C4-2B (cell line): ENCODE measurements around the gene RPN1.
A peak's percentile ranks its signal among the peaks of the same experiment; 100 is the strongest.
"Not testable (repeated sequence)": the region's sequence is repeated elsewhere in the genome, so short reads cannot be mapped to it uniquely, and the experiment has no call there.

ENCODE experiments used
- H3K27ac ChIP-seq: fragments of 450-650 bp; 2 replicates; pipeline ENCODE4 v1.5.1; 2017
- ZFX ChIP-seq: fragments of 450-650 bp; IDR thresholded peaks from 2 replicates; pipeline ENCODE4 v1.6.1; 2017
- TF ChIP-seq, protein P1 (sequence below): fragments of 450-650 bp; conservative IDR thresholded peaks from 2 replicates; pipeline ENCODE4 v1.5.1; 2017; ENCODE audit warnings: mild to moderate bottlenecking

Gene RPN1

DNA sequence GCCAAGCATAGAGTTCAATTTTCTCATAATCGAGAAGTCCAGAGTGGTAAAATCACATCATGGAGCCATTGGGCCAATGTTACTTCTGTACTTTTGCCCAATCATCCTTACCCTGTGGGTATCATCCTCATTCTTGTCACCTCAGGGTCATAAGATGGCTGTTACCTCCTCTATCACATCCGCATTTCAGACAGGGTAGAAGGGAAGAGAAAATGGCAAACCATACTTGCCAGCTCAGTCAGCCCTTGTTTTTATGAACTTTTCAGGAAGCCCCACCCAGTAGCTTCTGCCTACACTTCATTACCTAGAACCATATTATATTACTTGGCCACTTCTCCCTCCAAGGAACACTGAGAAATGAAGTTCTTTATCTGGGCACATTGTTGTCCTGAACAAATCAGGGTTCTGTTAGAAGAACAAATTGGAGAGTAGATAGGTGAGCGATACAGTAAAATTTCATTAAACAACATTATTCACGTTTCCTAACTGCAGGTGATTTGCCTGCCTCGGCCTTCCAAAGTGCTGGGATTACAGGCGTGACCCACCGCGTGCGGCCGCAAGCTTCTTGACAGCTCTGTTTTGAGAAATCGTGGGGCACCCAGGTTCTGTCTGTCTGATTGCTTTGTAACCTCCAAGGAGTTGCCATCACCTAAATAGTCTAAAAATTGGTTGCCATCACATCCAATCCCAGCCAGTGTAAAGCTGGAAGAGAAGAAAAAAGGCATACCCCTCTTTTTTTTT, 34.5 kb upstream of the RPN1 start:
- TF ChIP-seq, protein P1, sequence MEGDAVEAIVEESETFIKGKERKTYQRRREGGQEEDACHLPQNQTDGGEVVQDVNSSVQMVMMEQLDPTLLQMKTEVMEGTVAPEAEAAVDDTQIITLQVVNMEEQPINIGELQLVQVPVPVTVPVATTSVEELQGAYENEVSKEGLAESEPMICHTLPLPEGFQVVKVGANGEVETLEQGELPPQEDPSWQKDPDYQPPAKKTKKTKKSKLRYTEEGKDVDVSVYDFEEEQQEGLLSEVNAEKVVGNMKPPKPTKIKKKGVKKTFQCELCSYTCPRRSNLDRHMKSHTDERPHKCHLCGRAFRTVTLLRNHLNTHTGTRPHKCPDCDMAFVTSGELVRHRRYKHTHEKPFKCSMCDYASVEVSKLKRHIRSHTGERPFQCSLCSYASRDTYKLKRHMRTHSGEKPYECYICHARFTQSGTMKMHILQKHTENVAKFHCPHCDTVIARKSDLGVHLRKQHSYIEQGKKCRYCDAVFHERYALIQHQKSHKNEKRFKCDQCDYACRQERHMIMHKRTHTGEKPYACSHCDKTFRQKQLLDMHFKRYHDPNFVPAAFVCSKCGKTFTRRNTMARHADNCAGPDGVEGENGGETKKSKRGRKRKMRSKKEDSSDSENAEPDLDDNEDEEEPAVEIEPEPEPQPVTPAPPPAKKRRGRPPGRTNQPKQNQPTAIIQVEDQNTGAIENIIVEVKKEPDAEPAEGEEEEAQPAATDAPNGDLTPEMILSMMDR, result no peak
- TF ChIP-seq ZFX, result no peak

DNA sequence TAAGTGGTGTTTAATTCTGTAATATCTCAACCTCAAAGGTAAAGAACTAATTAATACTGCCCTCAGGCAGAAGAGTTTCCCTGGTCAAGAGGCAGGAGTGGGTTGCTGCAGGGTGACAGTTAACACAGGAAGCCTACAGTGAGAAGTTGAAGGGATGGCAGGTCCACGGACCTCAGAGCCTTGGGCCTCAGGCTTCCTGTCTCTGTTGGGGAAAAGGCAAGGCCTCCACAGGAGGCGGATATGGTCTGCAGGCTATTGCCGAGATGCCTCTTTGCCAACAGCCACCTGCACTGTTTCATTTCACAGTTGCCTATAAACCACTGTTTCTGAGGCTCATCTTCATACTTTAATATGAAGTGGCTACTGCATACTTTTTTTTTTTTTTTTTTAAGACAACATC, 33.3 kb upstream of the RPN1 start:
- H3K27ac ChIP-seq, result no peak overlapping the region
- TF ChIP-seq ZFX, result no peak
- TF ChIP-seq, protein P1, result no peak

More for the DNA sequence above, 34.5 kb upstream of the RPN1 start:
- H3K27ac ChIP-seq, result no peak overlapping the region

DNA sequence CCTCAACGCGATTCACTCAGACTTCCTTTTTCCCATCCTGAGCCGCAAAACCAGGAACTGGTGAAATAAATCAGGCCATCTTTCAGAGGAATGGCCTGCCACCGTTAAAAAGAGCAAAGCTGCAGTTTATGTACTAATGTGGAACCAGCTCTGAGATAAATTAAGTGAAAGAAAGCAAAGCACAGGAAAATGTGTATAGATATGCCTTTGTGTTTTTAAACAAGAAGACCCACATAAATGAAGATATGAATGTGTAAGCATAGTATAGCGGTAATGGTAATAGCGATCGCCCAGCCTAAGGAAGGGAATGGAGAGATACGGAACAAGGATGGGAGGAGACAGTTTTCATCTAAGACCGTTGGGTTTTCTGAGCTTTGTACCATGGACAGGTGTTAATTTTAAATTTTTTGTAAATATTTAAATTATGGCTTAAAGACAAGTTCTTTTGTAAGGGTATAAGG, 30.8 kb upstream of the RPN1 start:
- H3K27ac ChIP-seq, result peak overlapping the region; percentile 92

DNA sequence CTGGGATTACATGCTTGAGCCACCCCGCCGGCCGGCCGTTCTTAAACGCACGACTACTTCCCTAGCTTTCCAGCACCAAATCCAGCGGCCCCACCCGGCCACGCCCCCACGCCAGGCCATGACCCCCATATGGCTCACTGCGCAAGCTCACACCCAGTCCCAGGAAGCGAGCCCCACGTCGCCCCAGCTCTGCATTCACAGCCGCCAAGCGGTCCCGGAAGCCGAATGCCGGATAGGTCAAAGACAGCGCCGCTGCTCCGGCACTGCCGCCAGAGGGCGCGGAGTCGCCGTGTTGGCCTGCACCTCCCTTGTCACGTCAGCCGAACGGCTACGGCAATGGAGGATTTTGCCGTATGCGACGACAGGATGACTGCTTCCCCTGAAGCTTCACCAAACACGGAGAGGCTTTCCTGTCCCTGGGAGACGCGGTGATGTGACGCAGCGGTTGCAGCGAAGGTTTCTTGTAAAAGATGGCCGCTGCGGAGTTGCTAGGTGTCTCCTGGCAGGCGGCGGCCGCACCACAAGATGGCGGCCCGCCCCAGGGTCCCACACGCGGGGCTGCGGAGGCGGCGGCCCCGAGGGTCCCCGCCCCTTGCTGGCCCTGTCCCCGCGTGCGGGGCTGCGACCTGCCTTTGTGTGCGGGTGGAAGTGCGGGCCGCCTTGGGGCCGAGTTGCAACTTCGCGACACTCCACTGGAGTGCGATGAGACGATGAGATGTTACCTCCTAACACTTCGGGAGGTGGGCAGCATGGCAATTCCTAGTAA, 30.2 kb upstream of the RPN1 start:
- H3K27ac ChIP-seq, result peak overlapping the region; percentile 92
- TF ChIP-seq ZFX, result peak; percentile 81; the same call in 1 of the 2 replicates
- TF ChIP-seq, protein P1, result peak; percentile 100

More for the DNA sequence above, 30.8 kb upstream of the RPN1 start:
- TF ChIP-seq, protein P1, result no peak
- TF ChIP-seq ZFX, result 0 out of 2 replicates have a peak, but pooled peaks have one; percentile 58

- no peak for TF ChIP-seq ZFX
- no peak overlapping the region for H3K27ac ChIP-seq
Measured at GRCh38 chr3:128679338-128679737, 28.7 kb upstream of the RPN1 start.

DNA sequence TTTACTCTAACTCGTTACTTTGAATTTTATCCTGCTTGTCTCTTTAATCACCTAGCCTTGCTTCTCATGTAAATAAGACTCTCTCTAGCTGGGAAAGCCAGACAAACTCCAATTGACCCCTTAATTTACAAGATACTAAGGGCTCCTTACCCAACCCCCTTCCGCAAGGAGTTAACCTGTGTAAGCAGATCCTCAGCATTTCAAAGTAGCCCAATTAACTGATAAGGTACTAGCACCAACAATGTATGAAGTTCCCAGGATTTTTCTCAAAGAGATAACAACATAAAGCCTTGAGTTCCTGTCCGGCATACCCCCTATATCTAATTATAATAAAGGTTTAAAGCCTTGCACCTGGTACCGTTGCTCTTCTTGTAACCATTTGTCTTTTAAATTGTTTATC, 25.2 kb upstream of the RPN1 start:
- H3K27ac ChIP-seq, result not testable (repeated sequence)

GRCh38 chr3:128674161-128674784, 23.7 kb upstream of the RPN1 start:
- H3K27ac ChIP-seq, result no peak overlapping the region
- TF ChIP-seq, protein P1, result no peak
- TF ChIP-seq ZFX, result no peak

DNA sequence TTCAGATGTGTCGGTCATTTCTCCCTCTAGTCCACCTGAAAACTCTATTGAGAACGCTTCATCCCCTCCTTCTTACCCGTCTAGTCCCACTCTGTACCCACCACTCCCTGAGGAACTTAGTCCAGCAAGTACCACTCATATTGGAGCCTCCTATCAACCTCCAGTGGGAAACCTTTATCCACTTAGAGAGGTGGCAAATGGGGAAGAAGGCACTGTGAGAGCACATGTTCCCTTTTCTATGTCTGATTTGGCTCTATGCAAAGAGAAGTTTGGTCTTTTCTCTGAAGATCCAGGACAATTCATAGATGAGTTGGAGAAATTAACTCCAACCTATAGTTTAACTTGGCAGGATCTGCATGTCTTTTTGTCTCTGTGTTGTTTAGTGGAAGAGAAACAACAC, 17.0 kb upstream of the RPN1 start:
- no peak for TF ChIP-seq ZFX
- TF ChIP-seq, protein P1, result no peak

More for the DNA sequence above, 17.0 kb upstream of the RPN1 start:
- no peak overlapping the region for H3K27ac ChIP-seq
